LNCAP (cell line): ENCODE data around the gene PGRMC2.

Source experiments
- TF ChIP-seq, protein P1 (sequence below): fragments of 450-650 bp; IDR thresholded peaks from 2 replicates; pipeline ENCODE4 v1.5.1; 2017; ENCODE audit warnings: mild to moderate bottlenecking

The PGRMC2 gene

DNA sequence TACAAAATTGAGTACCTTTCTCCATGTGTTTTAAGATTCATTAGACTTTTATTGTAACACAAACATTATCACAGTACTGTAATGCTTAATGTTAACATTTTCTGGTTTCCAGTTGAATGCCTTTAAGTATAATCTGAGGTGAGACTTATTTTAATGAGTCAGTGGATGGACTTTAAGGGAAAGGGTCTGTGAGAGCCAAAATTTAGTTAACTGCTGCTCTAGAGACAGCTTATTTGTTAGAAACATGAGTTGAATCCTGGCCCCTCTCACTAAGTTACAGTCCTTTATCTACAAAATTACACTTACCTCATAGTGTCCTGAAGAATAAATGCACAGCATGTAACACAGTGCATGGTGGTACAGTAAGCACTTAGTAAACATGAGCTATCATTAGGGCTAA, 66.0 kb downstream of the PGRMC2 start:
- TF ChIP-seq, protein P1, sequence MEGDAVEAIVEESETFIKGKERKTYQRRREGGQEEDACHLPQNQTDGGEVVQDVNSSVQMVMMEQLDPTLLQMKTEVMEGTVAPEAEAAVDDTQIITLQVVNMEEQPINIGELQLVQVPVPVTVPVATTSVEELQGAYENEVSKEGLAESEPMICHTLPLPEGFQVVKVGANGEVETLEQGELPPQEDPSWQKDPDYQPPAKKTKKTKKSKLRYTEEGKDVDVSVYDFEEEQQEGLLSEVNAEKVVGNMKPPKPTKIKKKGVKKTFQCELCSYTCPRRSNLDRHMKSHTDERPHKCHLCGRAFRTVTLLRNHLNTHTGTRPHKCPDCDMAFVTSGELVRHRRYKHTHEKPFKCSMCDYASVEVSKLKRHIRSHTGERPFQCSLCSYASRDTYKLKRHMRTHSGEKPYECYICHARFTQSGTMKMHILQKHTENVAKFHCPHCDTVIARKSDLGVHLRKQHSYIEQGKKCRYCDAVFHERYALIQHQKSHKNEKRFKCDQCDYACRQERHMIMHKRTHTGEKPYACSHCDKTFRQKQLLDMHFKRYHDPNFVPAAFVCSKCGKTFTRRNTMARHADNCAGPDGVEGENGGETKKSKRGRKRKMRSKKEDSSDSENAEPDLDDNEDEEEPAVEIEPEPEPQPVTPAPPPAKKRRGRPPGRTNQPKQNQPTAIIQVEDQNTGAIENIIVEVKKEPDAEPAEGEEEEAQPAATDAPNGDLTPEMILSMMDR, result no peak

DNA sequence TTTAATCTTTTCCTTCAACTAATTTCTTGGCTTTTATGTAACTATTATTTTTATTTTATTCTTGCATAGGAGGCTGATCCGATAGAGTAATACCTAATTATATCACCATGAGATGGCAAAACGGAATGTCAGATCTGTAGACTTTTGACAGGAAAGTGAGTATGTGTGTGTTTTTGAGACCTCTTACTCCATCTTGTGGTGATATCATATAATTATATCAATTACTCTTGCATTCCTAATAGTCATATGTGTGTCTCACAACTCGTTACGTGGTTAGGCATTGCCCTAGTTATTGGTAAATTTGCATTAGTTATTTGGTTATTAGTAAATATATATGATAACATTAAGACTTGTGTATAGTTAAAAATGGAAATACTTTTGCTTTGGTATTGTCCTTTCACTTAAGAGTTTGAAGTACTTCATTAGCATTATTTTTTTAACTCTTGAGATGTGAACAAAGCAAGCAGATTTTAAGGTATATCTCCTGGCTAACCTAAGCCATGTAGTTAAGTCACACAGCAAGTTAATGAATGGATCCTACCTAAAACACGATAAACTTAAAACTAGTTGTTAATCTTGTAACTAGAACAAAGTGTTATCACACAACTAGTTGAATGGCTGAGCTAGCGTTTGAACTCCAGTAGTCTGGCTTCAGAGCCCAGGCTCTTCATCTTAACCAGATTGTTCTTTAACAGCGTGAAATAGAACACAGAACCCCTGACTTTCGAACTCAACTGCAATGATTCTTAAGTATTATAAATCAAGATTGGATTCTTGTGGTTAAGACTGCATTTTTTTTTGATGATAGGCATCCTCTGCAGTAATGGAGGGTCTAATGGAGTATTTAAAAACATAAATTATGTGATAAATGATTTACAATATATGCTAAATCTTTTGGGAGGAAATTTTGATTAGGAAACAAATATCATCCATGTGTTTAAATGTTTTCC, 67.1 kb downstream of the PGRMC2 start:
- TF ChIP-seq, protein P1, result peak; percentile 43; the same call in 1 of the 2 replicates
